ENCODE data around the gene PEF1. TPM values are rescaled to one million over a fixed set of nuclear protein-coding genes. Genes with fewer than 3 reads are reported as not detected.

PEF1 gene
- total and polyA plus RNA-seq, 9 donors: 31.7 to 65.2 (median 58.2) TPM

- no peak overlapping the region for H3K27ac ChIP-seq
- no peaks in the 10 kb centered on the region for H3K27me3 ChIP-seq
- no peak overlapping the region for H3K4me3 ChIP-seq
- peaks cover 7% of the 10 kb centered on the region for H3K4me1 ChIP-seq (ENCODE audit: insufficient read depth)
- TF ChIP-seq POLR2A (IDR thresholded peaks at IDR 0.05) (no peak), EP300 (IDR thresholded peaks at IDR 0.05) (no peak), CTCF (IDR thresholded peaks at IDR 0.05) (no peak)
- H3K36me3 ChIP-seq: no peaks in the 10 kb centered on the region
- intact Hi-C loops (cut with DNase I): loop anchor here in 1 of 4 donors (10.0 kb wide), 1 partner anchor 58 kb away; no protein-coding TSS in a partner anchor
- 86 to 95% (median 94%) methylated on average over 3 of the region's 3 CpGs for WGBS, 3 donors
- no peak for DNase-seq
- no peaks in the 10 kb centered on the region for H3K9me3 ChIP-seq
These were observed 1.8 kb downstream of the PEF1 start for GRCh38 chr1:31642897-31643296.

- no peak for TF ChIP-seq POLR2A (IDR thresholded peaks at IDR 0.05)
- TF ChIP-seq CTCF (IDR thresholded peaks at IDR 0.05): no peak
- no peak for TF ChIP-seq EP300 (IDR thresholded peaks at IDR 0.05)
- no peaks in the 10 kb centered on the region for H3K36me3 ChIP-seq
- H3K4me3 ChIP-seq: no peak overlapping the region
- no peaks in the 10 kb centered on the region for H3K27me3 ChIP-seq
- 85 to 88% (median 85%) methylated on average over 4 of the region's 4 CpGs for WGBS, 3 donors
- intact Hi-C loops (cut with DNase I): loop anchor here in 1 of 4 donors (10.0 kb wide), 1 partner anchor 58 kb away; no protein-coding TSS in a partner anchor
- DNase-seq: no peak
- peaks cover 7% of the 10 kb centered on the region for H3K4me1 ChIP-seq (ENCODE audit: insufficient read depth)
- no peak overlapping the region for H3K27ac ChIP-seq
- no peaks in the 10 kb centered on the region for H3K9me3 ChIP-seq
These were observed 2.3 kb downstream of the PEF1 start for GRCh38 chr1:31642366-31642765.

GRCh38 chr1:31640964-31641363 lies 3.7 kb downstream of the PEF1 start:
- WGBS, 3 donors: 80 to 85% (median 84%) methylated on average over 4 of the region's 4 CpGs
- Histone ChIP-seq H3K36me3 (no peaks in the 10 kb centered on the region), H3K27me3 (no peaks in the 10 kb centered on the region), H3K27ac (no peak overlapping the region), H3K9me3 (no peaks in the 10 kb centered on the region), H3K4me3 (no peak overlapping the region), H3K4me1 (ENCODE audit: insufficient read depth) (peaks cover 9% of the 10 kb centered on the region)
- DNase-seq: no peak
- intact Hi-C loops (cut with DNase I): loop anchor here in 1 of 4 donors (10.0 kb wide), 1 partner anchor 56 kb away; no protein-coding TSS in a partner anchor
- TF ChIP-seq EP300 (IDR thresholded peaks at IDR 0.05) (no peak), CTCF (IDR thresholded peaks at IDR 0.05) (no peak), POLR2A (IDR thresholded peaks at IDR 0.05) (no peak)

GRCh38 chr1:31640179-31640578 lies 4.5 kb downstream of the PEF1 start:
- H3K27me3 ChIP-seq: no peaks in the 10 kb centered on the region
- DNase-seq: no peak
- no peaks in the 10 kb centered on the region for H3K36me3 ChIP-seq
- H3K4me3 ChIP-seq: no peak overlapping the region
- TF ChIP-seq POLR2A (IDR thresholded peaks at IDR 0.05) (no peak), CTCF (IDR thresholded peaks at IDR 0.05) (no peak), EP300 (IDR thresholded peaks at IDR 0.05) (no peak)
- intact Hi-C loops (cut with DNase I): loop anchor here in 1 of 4 donors (10.0 kb wide), 1 partner anchor 55 kb away; no protein-coding TSS in a partner anchor
- no peak overlapping the region for H3K27ac ChIP-seq
- H3K4me1 ChIP-seq (ENCODE audit: insufficient read depth): peaks cover 7% of the 10 kb centered on the region
- no peaks in the 10 kb centered on the region for H3K9me3 ChIP-seq

Data from ovary (tissue), 9 donors.